Esophagus muscularis mucosa (tissue), 3 donors: ENCODE results near the gene ENTREP1.

ENCODE experiments used
- CTCF ChIP-seq, 3 experiments: fragments of 200-600 bp in 2 of 3; fragments of 450-650 bp in 1 of 3; sonication (generic) in 2 of 3; IDR thresholded peaks; one replicate each; pipeline ENCODE4 v1.5.1; 2017 to 2019; ENCODE audit warnings: antibody characterized with exemption in 3 of 3, mild to moderate bottlenecking in 2 of 3, moderate library complexity in 1 of 3
- POLR2A ChIP-seq: fragments of 450-650 bp; IDR thresholded peaks from one replicate; pipeline ENCODE4 v1.6.1; 2017; ENCODE audit warnings: antibody characterized with exemption, moderate library complexity, mild to moderate bottlenecking, low read depth

GRCh38 chr9:69427286-69427685 is 102.3 kb downstream of the ENTREP1 start:
- TF ChIP-seq CTCF (IDR thresholded peaks at IDR 0.05) (no peak), POLR2A (no peak)
